PC-3 (cell line): ENCODE results near the gene PPP1R15A.

Experiments used
- EZH2 ChIP-seq: fragments of 300-600 bp; sonication (generic); IDR thresholded peaks from one replicate; pipeline ENCODE4 v1.6.1; 2017; ENCODE audit warnings: antibody characterized with exemption, mild to moderate bottlenecking, low read length; ENCODE audit not compliant: unreplicated experiment
- TF ChIP-seq, protein P1 (sequence below): fragments of 300-600 bp; sonication (generic); conservative IDR thresholded peaks from 2 replicates; pipeline ENCODE4 v1.5.1; 2017; ENCODE audit warnings: antibody characterized with exemption, low read depth, mild to moderate bottlenecking, low read length

DNA sequence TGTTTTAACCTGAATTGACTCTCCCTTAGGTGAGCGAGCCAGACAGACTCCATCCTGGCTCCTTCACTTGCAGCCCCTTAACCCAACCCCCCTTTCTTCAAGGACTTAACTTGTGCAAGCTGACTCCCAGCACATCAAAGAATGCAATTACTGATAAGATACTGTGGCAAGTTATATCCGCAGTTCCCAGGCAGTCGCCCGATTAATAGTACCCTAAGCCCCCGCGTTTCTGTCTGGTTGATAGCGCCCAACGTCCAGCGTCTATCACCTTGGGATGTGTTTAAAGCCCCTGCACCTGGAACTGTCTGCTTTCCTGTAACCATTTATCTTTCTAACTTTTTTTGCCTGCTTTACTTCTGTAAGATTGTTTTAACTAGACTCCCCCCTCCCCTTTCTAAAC is 42.1 kb upstream of the PPP1R15A start:
- TF ChIP-seq EZH2: no peak
- TF ChIP-seq, protein P1, sequence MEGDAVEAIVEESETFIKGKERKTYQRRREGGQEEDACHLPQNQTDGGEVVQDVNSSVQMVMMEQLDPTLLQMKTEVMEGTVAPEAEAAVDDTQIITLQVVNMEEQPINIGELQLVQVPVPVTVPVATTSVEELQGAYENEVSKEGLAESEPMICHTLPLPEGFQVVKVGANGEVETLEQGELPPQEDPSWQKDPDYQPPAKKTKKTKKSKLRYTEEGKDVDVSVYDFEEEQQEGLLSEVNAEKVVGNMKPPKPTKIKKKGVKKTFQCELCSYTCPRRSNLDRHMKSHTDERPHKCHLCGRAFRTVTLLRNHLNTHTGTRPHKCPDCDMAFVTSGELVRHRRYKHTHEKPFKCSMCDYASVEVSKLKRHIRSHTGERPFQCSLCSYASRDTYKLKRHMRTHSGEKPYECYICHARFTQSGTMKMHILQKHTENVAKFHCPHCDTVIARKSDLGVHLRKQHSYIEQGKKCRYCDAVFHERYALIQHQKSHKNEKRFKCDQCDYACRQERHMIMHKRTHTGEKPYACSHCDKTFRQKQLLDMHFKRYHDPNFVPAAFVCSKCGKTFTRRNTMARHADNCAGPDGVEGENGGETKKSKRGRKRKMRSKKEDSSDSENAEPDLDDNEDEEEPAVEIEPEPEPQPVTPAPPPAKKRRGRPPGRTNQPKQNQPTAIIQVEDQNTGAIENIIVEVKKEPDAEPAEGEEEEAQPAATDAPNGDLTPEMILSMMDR: no peak
